ENCODE data around the gene ASIC2. TPM values are rescaled to one million over a fixed set of nuclear protein-coding genes. Genes with fewer than 3 reads are reported as not detected.

ASIC2 gene
- total and polyA plus RNA-seq, 2 experiments from 2014 or later = 0.52 to 2.8 TPM

GRCh38 chr17:32992321-32993033, 300.6 kb downstream of the ASIC2 start:
- no peak overlapping the region for H2AFZ ChIP-seq
- H3K4me3 Mint-ChIP-seq = no peak overlapping the region
- H3K27me3 ChIP-seq (ENCODE audit: insufficient read depth) = no peaks in the 10 kb centered on the region
- H3K4me1 ChIP-seq (ENCODE audit: insufficient read depth) = no peaks in the 10 kb centered on the region
- peaks cover 8% of the 10 kb centered on the region; the same call in 2 of the 3 replicates for H3K36me3 Mint-ChIP-seq (ENCODE audit: low read depth)
- no peak for ATAC-seq
- no peak overlapping the region for H3K4me2 ChIP-seq
- no peak overlapping the region for H3K27ac Mint-ChIP-seq
- no peaks in the 10 kb centered on the region for H3K79me2 ChIP-seq (replicated peaks; ENCODE audit: insufficient read depth)
- no peak overlapping the region for H3K27ac ChIP-seq (ENCODE audit: low read depth)
- 0 out of 2 replicates have a peak, but pooled peaks cover 6% of the 10 kb centered on the region for H3K9me2 ChIP-seq (ENCODE audit: insufficient read depth)
- H3K4me1 Mint-ChIP-seq = no peaks in the 10 kb centered on the region
- H3K9me3 Mint-ChIP-seq = peaks cover 21% of the 10 kb centered on the region
- TF ChIP-seq EZH2 (IDR thresholded peaks at IDR 0.05; ENCODE audit: low read depth, unreplicated experiment) (no peak), ZNF114 (CRISPR knock-in tag; IDR thresholded peaks at IDR 0.05) (no peak), NANOG (IDR thresholded peaks at IDR 0.05; ENCODE audit: borderline replicate concordance) (no peak), STAT1 (IDR thresholded peaks at IDR 0.05; ENCODE audit: unreplicated experiment) (no peak), JUNB (IDR thresholded peaks at IDR 0.05; ENCODE audit: unreplicated experiment) (no peak), EZH2phosphoT487 (IDR thresholded peaks at IDR 0.05; ENCODE audit: unreplicated experiment) (no peak), ZNF331 (CRISPR knock-in tag; IDR thresholded peaks at IDR 0.05; ENCODE audit: low read depth) (no peak), ZNF462 (CRISPR knock-in tag; IDR thresholded peaks at IDR 0.05) (no peak), CREB1 (CRISPR knock-in tag; IDR thresholded peaks at IDR 0.05; ENCODE audit: low read depth) (no peak), POLR2AphosphoS5 (IDR thresholded peaks at IDR 0.05; ENCODE audit: low read depth) (no peak)
- TF ChIP-seq, protein P1, sequence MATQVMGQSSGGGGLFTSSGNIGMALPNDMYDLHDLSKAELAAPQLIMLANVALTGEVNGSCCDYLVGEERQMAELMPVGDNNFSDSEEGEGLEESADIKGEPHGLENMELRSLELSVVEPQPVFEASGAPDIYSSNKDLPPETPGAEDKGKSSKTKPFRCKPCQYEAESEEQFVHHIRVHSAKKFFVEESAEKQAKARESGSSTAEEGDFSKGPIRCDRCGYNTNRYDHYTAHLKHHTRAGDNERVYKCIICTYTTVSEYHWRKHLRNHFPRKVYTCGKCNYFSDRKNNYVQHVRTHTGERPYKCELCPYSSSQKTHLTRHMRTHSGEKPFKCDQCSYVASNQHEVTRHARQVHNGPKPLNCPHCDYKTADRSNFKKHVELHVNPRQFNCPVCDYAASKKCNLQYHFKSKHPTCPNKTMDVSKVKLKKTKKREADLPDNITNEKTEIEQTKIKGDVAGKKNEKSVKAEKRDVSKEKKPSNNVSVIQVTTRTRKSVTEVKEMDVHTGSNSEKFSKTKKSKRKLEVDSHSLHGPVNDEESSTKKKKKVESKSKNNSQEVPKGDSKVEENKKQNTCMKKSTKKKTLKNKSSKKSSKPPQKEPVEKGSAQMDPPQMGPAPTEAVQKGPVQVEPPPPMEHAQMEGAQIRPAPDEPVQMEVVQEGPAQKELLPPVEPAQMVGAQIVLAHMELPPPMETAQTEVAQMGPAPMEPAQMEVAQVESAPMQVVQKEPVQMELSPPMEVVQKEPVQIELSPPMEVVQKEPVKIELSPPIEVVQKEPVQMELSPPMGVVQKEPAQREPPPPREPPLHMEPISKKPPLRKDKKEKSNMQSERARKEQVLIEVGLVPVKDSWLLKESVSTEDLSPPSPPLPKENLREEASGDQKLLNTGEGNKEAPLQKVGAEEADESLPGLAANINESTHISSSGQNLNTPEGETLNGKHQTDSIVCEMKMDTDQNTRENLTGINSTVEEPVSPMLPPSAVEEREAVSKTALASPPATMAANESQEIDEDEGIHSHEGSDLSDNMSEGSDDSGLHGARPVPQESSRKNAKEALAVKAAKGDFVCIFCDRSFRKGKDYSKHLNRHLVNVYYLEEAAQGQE (IDR thresholded peaks at IDR 0.05; ENCODE audit: unreplicated experiment) = no peak
- TF ChIP-seq, protein P2, sequence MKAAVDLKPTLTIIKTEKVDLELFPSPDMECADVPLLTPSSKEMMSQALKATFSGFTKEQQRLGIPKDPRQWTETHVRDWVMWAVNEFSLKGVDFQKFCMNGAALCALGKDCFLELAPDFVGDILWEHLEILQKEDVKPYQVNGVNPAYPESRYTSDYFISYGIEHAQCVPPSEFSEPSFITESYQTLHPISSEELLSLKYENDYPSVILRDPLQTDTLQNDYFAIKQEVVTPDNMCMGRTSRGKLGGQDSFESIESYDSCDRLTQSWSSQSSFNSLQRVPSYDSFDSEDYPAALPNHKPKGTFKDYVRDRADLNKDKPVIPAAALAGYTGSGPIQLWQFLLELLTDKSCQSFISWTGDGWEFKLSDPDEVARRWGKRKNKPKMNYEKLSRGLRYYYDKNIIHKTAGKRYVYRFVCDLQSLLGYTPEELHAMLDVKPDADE (IDR thresholded peaks at IDR 0.05) = no peak
- TF ChIP-seq, protein P3, sequence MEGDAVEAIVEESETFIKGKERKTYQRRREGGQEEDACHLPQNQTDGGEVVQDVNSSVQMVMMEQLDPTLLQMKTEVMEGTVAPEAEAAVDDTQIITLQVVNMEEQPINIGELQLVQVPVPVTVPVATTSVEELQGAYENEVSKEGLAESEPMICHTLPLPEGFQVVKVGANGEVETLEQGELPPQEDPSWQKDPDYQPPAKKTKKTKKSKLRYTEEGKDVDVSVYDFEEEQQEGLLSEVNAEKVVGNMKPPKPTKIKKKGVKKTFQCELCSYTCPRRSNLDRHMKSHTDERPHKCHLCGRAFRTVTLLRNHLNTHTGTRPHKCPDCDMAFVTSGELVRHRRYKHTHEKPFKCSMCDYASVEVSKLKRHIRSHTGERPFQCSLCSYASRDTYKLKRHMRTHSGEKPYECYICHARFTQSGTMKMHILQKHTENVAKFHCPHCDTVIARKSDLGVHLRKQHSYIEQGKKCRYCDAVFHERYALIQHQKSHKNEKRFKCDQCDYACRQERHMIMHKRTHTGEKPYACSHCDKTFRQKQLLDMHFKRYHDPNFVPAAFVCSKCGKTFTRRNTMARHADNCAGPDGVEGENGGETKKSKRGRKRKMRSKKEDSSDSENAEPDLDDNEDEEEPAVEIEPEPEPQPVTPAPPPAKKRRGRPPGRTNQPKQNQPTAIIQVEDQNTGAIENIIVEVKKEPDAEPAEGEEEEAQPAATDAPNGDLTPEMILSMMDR (conservative IDR thresholded peaks at IDR 0.05; ENCODE audit: low read depth in 2 of 2) = no peak
- no peak for DNase-seq (ENCODE audit: low spot score)
- no peak overlapping the region for H3K4me3 ChIP-seq
- no peaks in the 10 kb centered on the region for H4K20me1 ChIP-seq (replicated peaks; ENCODE audit: insufficient read depth)
- no peaks in the 10 kb centered on the region for H3K36me3 ChIP-seq (ENCODE audit: insufficient read depth)
- peaks cover 7% of the 10 kb centered on the region for H3K27me3 Mint-ChIP-seq (ENCODE audit: insufficient read depth, low read depth, poor library complexity)
- no peaks in the 10 kb centered on the region for H3F3A ChIP-seq (replicated peaks; ENCODE audit: low read depth)
